NCI-H2029 treated with DMSO at 0.1 percent for 48 hours (cell line): ENCODE results near the gene PPRC1.

ENCODE experiments used
- DNase-seq: peaks from one replicate; lab custom pipeline; 2025; lab: John Stamatoyannopoulos, UW

The PPRC1 gene, protein sequence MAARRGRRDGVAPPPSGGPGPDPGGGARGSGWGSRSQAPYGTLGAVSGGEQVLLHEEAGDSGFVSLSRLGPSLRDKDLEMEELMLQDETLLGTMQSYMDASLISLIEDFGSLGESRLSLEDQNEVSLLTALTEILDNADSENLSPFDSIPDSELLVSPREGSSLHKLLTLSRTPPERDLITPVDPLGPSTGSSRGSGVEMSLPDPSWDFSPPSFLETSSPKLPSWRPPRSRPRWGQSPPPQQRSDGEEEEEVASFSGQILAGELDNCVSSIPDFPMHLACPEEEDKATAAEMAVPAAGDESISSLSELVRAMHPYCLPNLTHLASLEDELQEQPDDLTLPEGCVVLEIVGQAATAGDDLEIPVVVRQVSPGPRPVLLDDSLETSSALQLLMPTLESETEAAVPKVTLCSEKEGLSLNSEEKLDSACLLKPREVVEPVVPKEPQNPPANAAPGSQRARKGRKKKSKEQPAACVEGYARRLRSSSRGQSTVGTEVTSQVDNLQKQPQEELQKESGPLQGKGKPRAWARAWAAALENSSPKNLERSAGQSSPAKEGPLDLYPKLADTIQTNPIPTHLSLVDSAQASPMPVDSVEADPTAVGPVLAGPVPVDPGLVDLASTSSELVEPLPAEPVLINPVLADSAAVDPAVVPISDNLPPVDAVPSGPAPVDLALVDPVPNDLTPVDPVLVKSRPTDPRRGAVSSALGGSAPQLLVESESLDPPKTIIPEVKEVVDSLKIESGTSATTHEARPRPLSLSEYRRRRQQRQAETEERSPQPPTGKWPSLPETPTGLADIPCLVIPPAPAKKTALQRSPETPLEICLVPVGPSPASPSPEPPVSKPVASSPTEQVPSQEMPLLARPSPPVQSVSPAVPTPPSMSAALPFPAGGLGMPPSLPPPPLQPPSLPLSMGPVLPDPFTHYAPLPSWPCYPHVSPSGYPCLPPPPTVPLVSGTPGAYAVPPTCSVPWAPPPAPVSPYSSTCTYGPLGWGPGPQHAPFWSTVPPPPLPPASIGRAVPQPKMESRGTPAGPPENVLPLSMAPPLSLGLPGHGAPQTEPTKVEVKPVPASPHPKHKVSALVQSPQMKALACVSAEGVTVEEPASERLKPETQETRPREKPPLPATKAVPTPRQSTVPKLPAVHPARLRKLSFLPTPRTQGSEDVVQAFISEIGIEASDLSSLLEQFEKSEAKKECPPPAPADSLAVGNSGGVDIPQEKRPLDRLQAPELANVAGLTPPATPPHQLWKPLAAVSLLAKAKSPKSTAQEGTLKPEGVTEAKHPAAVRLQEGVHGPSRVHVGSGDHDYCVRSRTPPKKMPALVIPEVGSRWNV (N-terminal part only)

DNA sequence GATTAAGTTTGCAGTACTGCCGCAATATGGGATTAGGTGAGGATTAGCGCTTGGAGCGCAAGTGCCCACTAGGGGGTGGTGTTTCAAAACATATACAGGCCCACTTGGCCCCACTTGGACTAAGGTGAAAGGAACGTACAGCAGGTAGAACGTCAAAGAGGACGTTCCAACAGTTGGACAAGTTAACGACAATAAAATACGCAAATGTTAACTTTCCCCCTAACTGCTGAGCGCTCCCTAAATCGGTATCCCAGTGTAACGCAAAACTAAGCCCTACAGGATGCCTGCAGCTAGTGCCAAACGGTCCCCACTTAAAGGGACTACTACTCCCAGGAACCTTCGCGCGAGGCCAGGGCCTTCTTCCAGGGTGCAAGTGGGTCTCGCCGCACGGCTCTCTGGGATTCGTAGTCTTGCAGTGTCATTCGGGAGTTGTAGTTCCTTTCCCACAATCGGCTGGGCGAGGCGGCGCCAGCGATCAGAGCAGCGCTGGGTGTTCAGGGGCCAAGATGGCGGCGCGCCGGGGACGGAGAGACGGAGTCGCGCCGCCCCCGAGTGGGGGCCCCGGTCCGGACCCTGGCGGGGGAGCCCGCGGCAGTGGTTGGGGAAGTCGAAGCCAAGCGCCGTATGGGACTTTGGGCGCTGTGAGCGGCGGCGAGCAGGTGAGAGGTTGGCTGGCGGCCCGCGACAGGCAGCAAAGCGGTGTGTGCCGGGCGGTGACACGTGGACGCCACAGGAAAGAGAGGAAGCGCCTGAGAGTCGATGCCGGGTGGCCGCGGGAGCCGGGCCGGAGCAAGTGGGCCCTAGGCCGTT is at the start of gene PPRC1:
Gene PPRC1 (plus strand): TSS at position 478 of the 810 bp plus-strand sequence. CDS start 29 bp downstream, at position 507.
- peak; percentile 89 for DNase-seq

DNA sequence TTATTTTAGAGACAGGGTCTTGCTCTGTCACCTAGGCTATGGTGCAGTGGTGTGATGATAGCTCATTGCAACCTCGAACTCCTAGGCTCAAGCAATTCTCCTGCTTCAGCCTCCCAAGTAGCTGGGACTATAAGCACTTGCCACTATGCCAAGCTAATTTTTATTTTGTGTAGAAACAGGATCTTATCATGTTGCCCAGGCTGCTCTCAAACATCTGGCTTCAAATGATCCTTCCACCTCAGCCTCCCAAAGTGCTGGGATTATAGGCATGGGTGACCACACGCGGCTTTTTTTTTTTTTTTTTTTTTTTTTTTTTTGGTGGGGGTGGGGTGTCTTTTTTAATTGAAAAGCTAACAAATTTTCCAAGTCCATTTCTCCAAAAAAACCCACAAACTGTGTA is 49.3 kb upstream of the PPRC1 start:
- DNase-seq, result no peak

DNA sequence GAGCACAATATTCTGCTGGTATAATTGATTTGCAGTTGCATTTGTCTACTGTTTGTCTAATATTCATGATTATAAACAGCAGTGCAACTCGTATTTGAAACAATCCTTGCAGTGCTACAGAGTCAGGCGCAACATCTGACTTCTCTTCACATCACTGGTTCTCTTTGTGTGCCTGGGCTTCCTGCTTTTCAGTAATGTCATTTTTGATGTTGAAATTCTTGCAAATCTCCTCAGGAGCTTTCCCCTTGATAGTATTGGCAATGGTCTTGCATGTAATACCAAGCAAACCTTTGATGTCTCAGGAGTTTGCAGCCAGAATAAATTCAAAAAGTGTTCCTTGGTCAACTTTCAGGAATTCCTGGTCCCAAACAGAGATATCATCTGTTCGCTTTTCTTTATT is 47.5 kb upstream of the PPRC1 start:
- no peak for DNase-seq

DNA sequence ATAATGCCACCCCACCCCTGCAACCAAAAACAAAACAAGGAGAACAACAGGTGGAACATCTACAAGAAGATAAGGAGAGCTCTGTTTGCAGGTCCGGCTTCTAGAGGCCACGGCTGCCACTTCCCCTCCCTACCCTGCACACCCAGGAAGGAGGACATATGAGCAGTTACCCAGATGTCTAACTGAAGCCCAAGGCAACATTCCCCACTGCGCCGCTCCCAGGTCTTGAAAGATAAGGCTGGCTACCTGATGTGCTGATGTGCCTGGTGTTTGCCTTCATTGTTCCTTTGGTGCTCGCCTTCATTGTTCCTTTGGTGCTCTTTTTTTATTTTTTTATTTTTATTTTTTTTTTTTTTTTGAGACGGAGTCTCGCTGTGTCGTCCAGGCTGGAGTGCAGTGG is 46.6 kb upstream of the PPRC1 start:
- no peak for DNase-seq

DNA sequence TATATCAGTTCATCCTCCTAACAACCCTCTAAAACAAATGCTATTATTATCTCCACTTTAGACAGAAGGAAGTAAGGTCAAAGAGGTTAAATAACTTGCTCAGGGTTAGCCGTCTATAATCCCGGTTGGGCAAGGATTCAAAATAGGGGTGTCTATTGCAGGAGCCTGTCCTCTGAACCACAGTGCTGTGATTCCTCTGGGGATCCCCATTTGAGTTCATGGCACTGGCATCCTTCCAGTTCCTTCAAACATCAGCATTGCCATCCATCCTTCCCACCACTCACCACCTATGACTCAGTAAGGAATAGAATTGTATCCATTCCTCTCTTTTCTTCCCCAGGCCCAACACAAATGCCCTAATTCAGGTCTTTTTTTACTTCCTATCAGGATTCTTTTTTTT is 42.1 kb upstream of the PPRC1 start:
- DNase-seq, result no peak

DNA sequence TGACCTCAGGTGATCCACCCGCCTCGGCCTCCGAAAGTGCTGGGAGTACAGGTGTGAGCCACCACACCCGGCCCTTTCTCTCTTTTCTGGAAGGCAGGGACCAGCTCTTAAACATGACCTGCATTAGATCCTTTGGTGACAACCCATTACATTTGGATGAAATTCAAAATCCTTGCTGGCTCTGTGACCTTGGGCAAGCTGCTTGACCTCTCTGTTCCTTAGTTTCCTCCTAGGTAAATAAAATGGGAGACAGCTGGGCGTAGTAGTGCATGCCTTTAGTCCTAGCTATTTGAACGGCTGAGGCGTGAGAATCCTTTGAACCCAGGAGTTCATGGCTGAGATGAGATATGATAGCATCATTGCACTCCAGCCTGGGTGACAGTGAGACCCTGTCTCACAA is 36.4 kb upstream of the PPRC1 start:
- no peak for DNase-seq

DNA sequence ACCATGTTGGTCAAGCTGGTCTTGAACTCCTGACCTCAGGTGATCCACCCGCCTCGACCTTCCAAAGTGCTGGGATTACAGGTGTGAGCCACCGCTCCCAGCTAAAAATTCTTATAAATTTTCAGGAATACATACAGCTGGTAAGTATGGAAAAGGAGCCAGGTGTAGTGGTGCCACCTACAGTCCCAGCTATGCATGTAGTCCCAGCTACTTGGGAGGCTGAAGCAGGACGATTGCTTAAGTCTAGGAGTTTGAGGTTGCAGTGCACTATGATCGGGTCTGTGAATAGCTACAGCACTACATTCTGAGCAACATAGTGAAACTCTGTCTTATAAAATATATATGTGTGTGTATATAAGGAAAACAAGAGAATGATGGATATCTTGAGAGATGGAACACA is 31.7 kb upstream of the PPRC1 start:
- DNase-seq, result no peak

DNA sequence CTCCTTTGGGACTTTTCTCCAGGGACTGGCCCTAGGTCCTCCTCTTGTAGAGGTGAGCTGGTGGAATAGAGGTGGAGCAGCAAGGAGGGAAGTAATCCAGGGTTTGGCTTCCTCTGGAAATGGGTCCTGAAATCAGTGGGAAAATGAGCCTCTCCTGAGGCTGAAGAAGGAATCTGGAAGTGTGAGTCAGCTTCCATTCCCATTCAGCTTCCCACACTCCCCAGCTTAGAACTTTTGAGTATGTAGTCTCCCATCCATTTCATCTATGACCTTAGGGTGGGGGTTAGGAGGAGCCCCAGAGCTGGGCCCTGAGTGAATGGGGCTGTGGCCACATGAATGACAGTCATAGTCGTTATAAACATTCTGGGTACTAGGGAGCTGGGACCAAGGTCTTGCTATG is 30.4 kb upstream of the PPRC1 start:
- DNase-seq, result no peak

DNA sequence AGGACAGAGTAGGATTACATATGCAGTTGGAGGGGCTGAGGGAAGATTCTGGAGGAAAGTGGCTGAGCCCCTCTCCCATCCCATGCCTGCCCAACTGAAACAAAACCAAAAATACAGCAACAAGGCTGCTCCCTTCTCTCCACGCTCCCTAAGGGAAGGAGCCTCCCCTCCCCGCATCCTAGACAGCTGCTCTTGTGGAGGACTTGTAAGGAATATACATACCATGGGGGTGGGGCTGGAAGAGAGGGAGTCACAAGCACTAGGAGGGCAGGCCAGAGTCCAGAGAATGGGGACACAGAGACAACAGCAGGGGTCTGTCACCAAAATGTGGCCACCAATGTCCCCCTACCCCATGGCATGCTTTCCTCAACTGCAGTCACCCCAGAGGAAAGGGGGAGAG is 25.8 kb upstream of the PPRC1 start:
- no peak for DNase-seq

DNA sequence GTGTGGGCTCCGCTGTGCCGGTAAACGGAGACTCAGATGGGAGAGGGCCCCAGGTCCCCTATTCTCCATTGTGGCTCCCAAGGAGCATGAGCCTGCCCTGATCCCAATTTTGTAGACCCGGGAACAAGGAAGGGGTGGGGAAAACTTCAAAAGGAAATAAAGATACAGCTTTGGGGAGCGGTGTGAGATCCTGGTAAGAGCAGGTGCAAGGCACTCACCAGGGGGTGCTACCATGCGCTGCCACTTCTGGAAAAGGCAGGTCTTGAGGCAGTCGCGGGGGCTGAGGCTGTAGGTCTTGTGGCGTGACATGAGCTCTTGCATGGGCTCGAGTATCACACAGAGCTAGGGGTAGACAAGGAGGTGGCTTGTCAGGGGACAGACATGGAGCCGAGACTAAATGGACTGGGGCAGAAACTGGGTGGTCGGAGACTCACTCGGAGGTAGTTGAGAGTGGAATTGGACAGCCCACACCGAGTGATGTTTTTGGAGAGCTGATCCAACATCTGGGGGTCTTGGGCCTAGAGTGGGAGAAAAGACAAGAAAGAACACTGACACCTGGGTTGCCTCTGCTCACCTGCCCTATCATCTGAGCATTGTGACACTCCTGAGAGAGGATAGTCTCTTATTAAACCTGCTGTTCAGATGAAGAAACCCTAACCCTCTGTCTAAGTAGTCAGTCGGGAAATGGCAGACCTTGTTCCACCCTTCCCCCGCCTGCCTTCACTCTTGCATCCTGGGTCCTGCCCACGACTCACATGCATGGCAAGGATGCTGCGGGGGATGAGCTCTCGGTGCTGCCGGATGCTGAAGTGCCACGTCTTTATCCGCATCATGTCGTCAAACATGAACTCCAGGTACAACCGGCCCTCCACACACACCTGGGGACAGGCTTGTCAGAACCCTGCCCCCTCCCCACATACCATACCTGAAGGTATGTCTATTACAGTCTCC is 23.4 kb upstream of the PPRC1 start:
- DNase-seq, result no peak

DNA sequence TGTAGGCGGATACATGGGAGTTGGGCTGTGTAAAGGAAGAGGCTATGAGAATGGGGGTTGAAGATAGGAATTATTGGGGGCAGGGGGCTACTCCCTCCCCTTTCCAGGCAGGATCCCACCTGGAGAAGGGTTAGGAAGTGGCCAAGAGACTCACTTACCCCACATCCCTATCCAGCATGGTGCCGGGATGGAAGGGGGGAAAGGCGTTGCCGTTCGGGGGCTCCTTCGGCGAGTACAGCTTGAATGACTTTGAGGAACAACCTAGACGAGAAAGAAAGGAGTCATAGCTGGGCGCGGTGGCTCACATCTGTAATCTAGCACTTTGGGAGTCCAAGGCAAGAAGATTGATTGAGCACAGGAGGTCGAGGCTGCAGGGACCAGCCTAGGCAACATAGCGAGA is 21.6 kb upstream of the PPRC1 start:
- DNase-seq, result no peak

DNA sequence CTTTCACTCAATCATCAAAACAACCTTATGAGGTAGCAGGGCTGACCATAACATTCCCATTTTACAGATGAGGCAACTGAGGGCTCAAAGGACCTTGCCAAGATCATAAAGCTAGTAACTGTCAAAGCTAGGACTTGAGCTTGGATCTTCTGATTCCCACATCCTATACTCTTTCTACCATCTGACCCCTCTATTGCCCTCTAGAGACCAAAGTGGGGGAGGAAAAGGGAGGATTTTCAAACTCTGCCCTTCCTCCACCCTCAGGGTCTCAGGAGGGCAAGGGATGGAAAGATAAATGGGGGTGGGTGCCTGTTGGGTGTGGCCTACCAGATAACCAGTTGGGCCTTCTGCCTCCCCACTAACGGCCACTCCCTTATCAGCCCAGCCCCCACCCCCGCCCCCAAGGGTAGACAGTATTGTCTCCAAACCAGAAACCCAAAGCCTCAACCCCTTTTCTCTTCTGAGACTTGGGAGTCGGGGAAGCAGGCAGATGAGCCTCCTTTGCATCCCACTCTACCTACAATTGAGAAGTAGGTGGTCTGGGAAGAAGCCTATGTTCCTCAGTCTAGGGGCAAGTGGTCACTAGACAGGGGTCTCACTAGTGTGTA is 20.5 kb upstream of the PPRC1 start:
- no peak for DNase-seq

DNA sequence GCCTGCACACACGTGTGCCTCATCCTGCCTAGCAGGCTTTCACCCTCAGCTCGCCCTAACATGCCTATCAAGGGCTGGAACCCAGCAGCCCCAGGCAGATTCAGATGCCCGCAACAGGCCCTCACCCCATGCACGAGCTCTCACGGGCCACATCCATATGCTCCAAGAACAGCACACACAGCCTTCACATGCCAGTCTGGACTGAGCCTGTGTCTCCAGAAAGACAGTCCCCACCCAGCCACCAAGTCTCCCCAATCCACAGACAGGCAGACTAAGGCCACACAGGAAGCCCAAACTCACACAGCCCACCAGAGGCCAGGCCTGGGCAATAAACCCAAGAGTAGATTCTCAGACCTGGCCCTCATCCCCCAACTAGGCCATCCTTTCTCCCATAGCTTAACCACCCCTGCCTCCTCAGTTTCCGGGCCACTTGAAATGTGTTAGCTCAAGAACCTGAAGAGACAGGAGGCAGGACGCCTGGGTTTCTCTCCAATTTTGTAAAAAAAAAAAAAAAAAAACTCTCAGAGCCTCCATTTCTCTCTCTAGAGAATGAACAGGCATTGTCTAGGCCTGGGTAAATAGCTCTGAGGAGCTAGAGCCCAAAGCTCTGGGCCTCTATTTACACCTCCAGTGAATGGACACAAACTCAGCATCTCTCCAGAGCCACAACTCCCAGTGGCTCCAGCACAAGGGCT is 19.4 kb upstream of the PPRC1 start:
- no peak for DNase-seq

DNA sequence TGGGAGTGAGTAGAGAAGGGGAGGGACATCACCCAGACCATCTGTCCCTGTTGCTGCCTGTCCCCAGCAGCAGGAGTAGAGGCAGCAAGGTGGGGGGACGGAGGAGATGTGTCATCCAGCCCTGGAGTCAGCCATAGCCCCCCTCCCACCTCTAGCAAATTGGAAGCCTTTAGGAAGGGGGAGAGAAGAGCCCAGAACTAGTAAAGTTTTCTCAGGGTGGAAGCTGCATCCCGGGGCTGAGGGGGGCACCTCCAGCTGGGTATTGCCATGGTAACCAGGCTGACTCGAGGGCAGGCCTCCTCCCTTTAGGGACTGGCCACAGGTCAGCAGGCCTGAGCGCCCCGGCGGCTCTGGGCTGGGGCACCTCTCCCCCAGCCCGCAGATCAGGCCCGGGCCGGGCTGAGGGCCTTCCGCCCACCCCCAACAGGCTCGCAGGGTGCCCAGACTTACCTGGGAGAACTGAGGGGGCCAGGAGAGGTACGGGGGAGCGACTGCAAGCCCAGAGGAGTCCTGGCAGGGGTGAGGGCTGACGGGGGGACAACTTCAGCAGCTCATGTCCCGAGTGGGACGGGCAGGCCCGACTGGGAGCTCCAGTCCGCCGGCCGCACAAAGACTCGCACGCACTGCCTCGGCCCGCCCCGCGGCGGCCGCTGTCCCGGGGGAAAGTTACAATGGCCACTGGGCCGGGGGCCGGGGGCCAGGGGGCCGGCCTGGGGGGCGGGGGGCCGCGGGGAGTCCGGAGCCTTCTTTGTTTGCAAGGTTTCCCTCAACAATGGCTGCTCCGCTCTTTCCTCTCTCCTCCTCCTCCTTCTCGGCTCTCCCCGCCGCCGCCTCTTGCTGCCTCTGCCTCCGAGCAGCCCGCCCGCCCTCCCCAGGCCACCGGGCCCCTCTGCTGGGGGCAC is 18.6 kb upstream of the PPRC1 start:
- no peak for DNase-seq

DNA sequence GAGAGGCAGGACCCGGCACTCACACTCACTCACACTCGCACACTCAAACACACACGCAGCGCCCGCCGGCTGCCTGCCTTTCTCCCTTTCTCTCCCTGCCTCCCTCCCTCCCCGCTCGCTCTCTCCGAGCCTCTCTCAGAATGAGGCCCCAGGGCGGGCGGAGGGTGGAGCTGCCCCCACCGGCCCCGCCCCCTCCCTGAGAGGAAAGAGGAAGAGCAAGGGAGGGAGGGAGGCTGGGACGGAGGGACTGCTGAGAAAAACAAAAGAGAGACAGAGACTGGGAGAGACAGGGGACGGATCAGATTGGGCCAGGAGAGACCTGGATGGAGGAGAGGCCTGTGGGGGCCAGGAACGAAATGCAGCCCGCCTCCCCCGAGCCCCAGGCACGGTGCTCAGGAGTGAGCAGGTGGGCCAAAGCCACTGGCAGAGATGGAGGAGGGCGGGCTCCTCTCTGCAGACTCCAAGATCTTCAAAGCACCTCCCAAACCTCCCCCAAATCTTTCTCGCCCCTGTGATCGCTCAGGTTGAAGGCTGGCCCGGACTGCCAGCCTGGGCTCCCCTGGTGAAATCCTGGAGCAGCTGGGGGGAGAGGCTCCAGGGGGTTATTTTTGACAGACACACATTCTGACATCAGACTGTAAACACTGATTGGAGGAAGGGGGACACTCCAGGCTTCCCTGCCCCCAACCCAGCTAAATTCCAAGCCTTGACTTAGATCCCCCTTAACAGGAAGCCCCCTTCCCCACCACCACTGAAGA is 17.8 kb upstream of the PPRC1 start:
- DNase-seq, result peak; percentile 22

DNA sequence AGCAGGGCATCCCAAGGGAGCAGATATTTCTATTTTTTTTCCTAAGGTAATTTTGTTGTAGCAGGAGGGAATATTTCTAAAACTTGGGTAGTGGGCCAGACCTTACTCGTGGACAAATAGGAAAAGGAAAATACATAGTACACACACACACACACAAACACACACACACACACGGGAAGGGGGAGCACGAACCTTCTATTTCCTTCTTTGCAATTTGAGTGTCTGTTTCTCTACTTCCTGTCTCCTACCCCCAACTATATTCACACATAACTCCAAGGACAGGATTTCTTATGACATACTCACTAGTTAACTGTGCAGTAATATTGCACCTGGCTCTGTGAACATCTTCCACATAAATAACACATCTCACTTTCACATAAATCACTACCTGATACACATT is 17.1 kb upstream of the PPRC1 start:
- DNase-seq, result no peak

DNA sequence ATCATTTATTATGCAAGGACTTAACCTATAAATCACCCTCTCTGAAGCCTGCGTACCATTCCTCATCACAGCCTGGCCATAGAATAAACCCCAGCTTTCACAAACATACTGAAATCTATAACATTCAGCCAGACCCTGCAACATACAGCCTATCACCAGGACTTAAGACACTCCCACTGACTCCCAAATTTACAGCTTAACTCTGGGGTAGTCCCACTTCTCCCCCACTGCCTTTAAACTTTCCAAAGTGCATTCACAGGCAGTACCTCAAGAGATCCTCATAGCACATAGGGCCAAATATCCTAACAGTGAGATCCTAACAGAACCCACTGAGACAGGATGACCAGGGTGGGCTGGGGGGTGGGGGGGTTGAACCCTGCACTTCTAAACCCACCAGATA is 16.2 kb upstream of the PPRC1 start:
- DNase-seq, result no peak
